Posterior vena cava (tissue), 2 donors: ENCODE measurements around the gene SPRY1. TPM values are rescaled to one million over a fixed set of nuclear protein-coding genes. Genes with fewer than 3 reads are reported as not detected.

Experiments used
- DNase-seq: peaks from one replicate; pipeline ENCODE4 v3.0.0-alpha.2; 2020; ENCODE audit warnings: low spot score
- intact Hi-C, 2 donors: fragments of 100-400 bp; cut with DNase I; formaldehyde crosslinking; loops; one replicate each; pipeline versions ENCODE4 v1.14.1 to v1.14.2; 2022 to 2023
- long read RNA-seq, 2 donors: library from polyadenylated mRNA; unstranded; transcript quantifications; one replicate each; pipeline ENCODE4 v2.0.0, GENCODE V29; 2020 to 2021
- total RNA-seq, 2 donors: library from RNA; stranded (reverse); fragmentation: NEBNext Ultra II Directional; extraction: Animal tissue kit (Norgen Biotek cat#: 25700); gene quantifications; one replicate each; pipeline ENCODE4 v1.2.1, GENCODE V29; 2021
- donor health status: DM: yes; HTN: yes; CAD: no.
- donor health status: DM: yes; HTN: yes; CAD: no.

SPRY1 gene
- 100 to 1,000 TPM; 109 to 111 TPM for total RNA-seq
- long read RNA-seq, donor 1, transcript SPRY1-204 (2 exons, 1,012 nt), result major isoform, 10 of 24 reads
- long read RNA-seq, donor 1, partial matches to known transcripts, result 3 of 24 reads
- long read RNA-seq, donor 1, other reads (novel, unspliced or antisense), result 10 of 24 reads
- long read RNA-seq, donor 2, partial matches to known transcripts, result 0 of 21 reads
- long read RNA-seq, donor 2, other reads (novel, unspliced or antisense), result 12 of 21 reads

GRCh38 chr4:123396307-123397143 is at the start of gene SPRY1:
Gene SPRY1, plus strand, starts transcription at chr4:123396795. Its CDS starts 4,797 bp downstream, at chr4:123401592.
- intact Hi-C loops, result loop anchor here (2.0 to 10.0 kb wide), 4 partner anchors 266 to 868 kb away; no protein-coding TSS in a partner anchor
- peak; percentile 93 for DNase-seq

GRCh38 chr4:123346951-123347350 is 49.6 kb upstream of the SPRY1 start:
- no peak for DNase-seq
- intact Hi-C loops, result no loop called here

- intact Hi-C loops, result no loop called here
- no peak for DNase-seq
Measured at GRCh38 chr4:123348946-123349345, 47.6 kb upstream of the SPRY1 start.

- DNase-seq, result no peak
- intact Hi-C loops, result no loop called here
Measured at GRCh38 chr4:123349421-123350190, 47.0 kb upstream of the SPRY1 start.

GRCh38 chr4:123350191-123350544 is 46.4 kb upstream of the SPRY1 start:
- DNase-seq, result no peak
- intact Hi-C loops, result no loop called here

- intact Hi-C loops, result no loop called here
- DNase-seq, result no peak
Measured at GRCh38 chr4:123350726-123351125, 45.9 kb upstream of the SPRY1 start.

GRCh38 chr4:123351713-123352112 is 44.9 kb upstream of the SPRY1 start:
- no peak for DNase-seq
- intact Hi-C loops, result no loop called here

GRCh38 chr4:123352240-123352945 is 44.2 kb upstream of the SPRY1 start:
- DNase-seq, result no peak
- intact Hi-C loops, result no loop called here

GRCh38 chr4:123352966-123353365 is 43.6 kb upstream of the SPRY1 start:
- intact Hi-C loops, result no loop called here
- no peak for DNase-seq

- DNase-seq, result no peak
- intact Hi-C loops, result no loop called here
Measured at GRCh38 chr4:123353656-123354055, 42.9 kb upstream of the SPRY1 start.

GRCh38 chr4:123354701-123355100 is 41.9 kb upstream of the SPRY1 start:
- no peak for DNase-seq
- intact Hi-C loops, result no loop called here

- intact Hi-C loops, result no loop called here
- no peak for DNase-seq
Measured at GRCh38 chr4:123356921-123357320, 39.7 kb upstream of the SPRY1 start.

- intact Hi-C loops, result no loop called here
- no peak for DNase-seq
Measured at GRCh38 chr4:123359449-123360315, 36.9 kb upstream of the SPRY1 start.

GRCh38 chr4:123361195-123361861 is 35.3 kb upstream of the SPRY1 start:
- no peak for DNase-seq
- intact Hi-C loops, result no loop called here

- intact Hi-C loops, result no loop called here
- DNase-seq, result no peak
Measured at GRCh38 chr4:123362103-123362502, 34.5 kb upstream of the SPRY1 start.

- DNase-seq, result no peak
- intact Hi-C loops, result no loop called here
Measured at GRCh38 chr4:123363729-123364128, 32.9 kb upstream of the SPRY1 start.

- DNase-seq, result no peak
- intact Hi-C loops, result no loop called here
Measured at GRCh38 chr4:123364906-123365305, 31.7 kb upstream of the SPRY1 start.

- intact Hi-C loops, result no loop called here
- no peak for DNase-seq
Measured at GRCh38 chr4:123365412-123365811, 31.2 kb upstream of the SPRY1 start.
